ENCODE data around the gene DENND1A.

- TF ChIP-seq EZH2 (IDR thresholded peaks at IDR 0.05) (no peak), POLR2AphosphoS5 (IDR thresholded peaks at IDR 0.05; ENCODE audit: borderline replicate concordance, low read depth, low read length) (no peak), FOXP2 (optimal IDR thresholded peaks at IDR 0.05; ENCODE audit: control extremely low read depth, extremely low read length, insufficient read depth) (no peak)
These were observed 24.8 kb upstream of the DENND1A start for GRCh38 chr9:123954518-123955280.
